ENCODE results near the gene UBE3D.

UBE3D gene

GRCh38 chr6:83019741-83020140, 45.9 kb downstream of the UBE3D start:
- TF ChIP-seq FOXP2 (optimal IDR thresholded peaks at IDR 0.05; ENCODE audit: borderline replicate concordance, extremely low read depth, extremely low read length, insufficient read depth) = no peak
- TF ChIP-seq TAF1 (IDR thresholded peaks at IDR 0.05; ENCODE audit: borderline replicate concordance, insufficient read depth, low read length) = no peak
- TF ChIP-seq REST (IDR thresholded peaks at IDR 0.05; ENCODE audit: insufficient read depth in 1 of 2, low read depth in 2 of 2, low read length in 2 of 2) = no peak
- no peak for TF ChIP-seq SIN3A (IDR thresholded peaks at IDR 0.05; ENCODE audit: borderline replicate concordance, insufficient read depth, low read length)
- no peak for TF ChIP-seq POLR2AphosphoS5 (IDR thresholded peaks at IDR 0.05; ENCODE audit: low read depth, low read length)

GRCh38 chr6:83008626-83009025, 57.0 kb downstream of the UBE3D start:
- TF ChIP-seq REST (IDR thresholded peaks at IDR 0.05; ENCODE audit: insufficient read depth in 1 of 2, low read depth in 2 of 2, low read length in 2 of 2) (no peak), TAF1 (IDR thresholded peaks at IDR 0.05; ENCODE audit: borderline replicate concordance, insufficient read depth, low read length) (no peak), FOXP2 (optimal IDR thresholded peaks at IDR 0.05; ENCODE audit: borderline replicate concordance, extremely low read depth, extremely low read length, insufficient read depth) (no peak), SIN3A (IDR thresholded peaks at IDR 0.05; ENCODE audit: borderline replicate concordance, insufficient read depth, low read length) (no peak), POLR2AphosphoS5 (IDR thresholded peaks at IDR 0.05; ENCODE audit: low read depth, low read length) (no peak)

- TF ChIP-seq SIN3A (IDR thresholded peaks at IDR 0.05; ENCODE audit: borderline replicate concordance, insufficient read depth, low read length) (no peak), FOXP2 (optimal IDR thresholded peaks at IDR 0.05; ENCODE audit: borderline replicate concordance, extremely low read depth, extremely low read length, insufficient read depth) (no peak), TAF1 (IDR thresholded peaks at IDR 0.05; ENCODE audit: borderline replicate concordance, insufficient read depth, low read length) (no peak), REST (IDR thresholded peaks at IDR 0.05; ENCODE audit: insufficient read depth in 1 of 2, low read depth in 2 of 2, low read length in 2 of 2) (no peak), POLR2AphosphoS5 (IDR thresholded peaks at IDR 0.05; ENCODE audit: low read depth, low read length) (no peak)
Observed at GRCh38 chr6:83006270-83006905, 59.3 kb downstream of the UBE3D start.

GRCh38 chr6:82996156-82996555, 69.5 kb downstream of the UBE3D start:
- TF ChIP-seq TAF1 (IDR thresholded peaks at IDR 0.05; ENCODE audit: borderline replicate concordance, insufficient read depth, low read length) (no peak), FOXP2 (optimal IDR thresholded peaks at IDR 0.05; ENCODE audit: borderline replicate concordance, extremely low read depth, extremely low read length, insufficient read depth) (no peak), SIN3A (IDR thresholded peaks at IDR 0.05; ENCODE audit: borderline replicate concordance, insufficient read depth, low read length) (no peak), REST (IDR thresholded peaks at IDR 0.05; ENCODE audit: insufficient read depth in 1 of 2, low read depth in 2 of 2, low read length in 2 of 2) (no peak), POLR2AphosphoS5 (IDR thresholded peaks at IDR 0.05; ENCODE audit: low read depth, low read length) (no peak)

All from PFSK-1 (cell line).